Testis (tissue), 3 donors: ENCODE results near the gene PLXND1. TPM values are rescaled to one million over a fixed set of nuclear protein-coding genes. Genes with fewer than 3 reads are reported as not detected.

Experiments
- DNase-seq: peaks from one replicate; pipeline ENCODE4 v3.0.0-alpha.2; 2019
- H3K27ac ChIP-seq, 2 donors: fragments of 200-600 bp; sonication (generic); one replicate each; pipeline ENCODE4 v1.5.1; 2019
- H3K27me3 ChIP-seq: fragments of 200-600 bp; sonication (generic); one replicate; pipeline ENCODE4 v1.5.1; 2019
- H3K36me3 ChIP-seq: fragments of 200-600 bp; sonication (generic); one replicate; pipeline ENCODE4 v1.5.1; 2017; ENCODE audit warnings: low read depth; ENCODE audit errors: missing control alignments
- H3K4me1 ChIP-seq: fragments of 200-600 bp; sonication (generic); one replicate; pipeline ENCODE4 v1.5.1; 2019
- H3K4me3 ChIP-seq, 2 donors: fragments of 200-600 bp; sonication (generic); one replicate each; pipeline ENCODE4 v1.5.1; 2017 to 2019
- H3K9me3 ChIP-seq: fragments of 200-600 bp; sonication (generic); one replicate; pipeline ENCODE4 v1.5.1; 2017
- CTCF ChIP-seq, 3 experiments: fragments of 450-650 bp in 2 of 3; fragments of 200-600 bp in 1 of 3; sonication (generic) in 1 of 3; IDR thresholded peaks; one replicate each; pipeline ENCODE4 v1.5.1; 2016 to 2019; ENCODE audit warnings: antibody characterized with exemption in 3 of 3, mild to moderate bottlenecking in 2 of 3, moderate library complexity in 1 of 3
- POLR2A ChIP-seq: fragments of 450-650 bp; IDR thresholded peaks from one replicate; pipeline ENCODE4 v1.6.1; 2017; ENCODE audit warnings: antibody characterized with exemption, mild to moderate bottlenecking, moderate library complexity
- WGBS, 2 donors: methylation state at CpG; one replicate each; pipeline ENCODE4 v1.1.5; 2018; 5-methylcytosine and 5-hydroxymethylcytosine counted together
- intact Hi-C: fragments of 100-400 bp; cut with DNase I; formaldehyde crosslinking; loops from one replicate; pipeline ENCODE4 v1.15.1; 2023; ENCODE audit warnings: low total_unique reads
- polyA plus RNA-seq: library from polyadenylated mRNA; stranded (reverse); fragments of 350-450 nt; fragmentation: Illumina TruSeq; extraction: RNeasy Lipid Tissue Mini Kit (QIAGEN cat#74804); gene quantifications from one replicate; pipeline ENCODE4 v1.2.3, GENCODE V29; 2014; ENCODE audit warnings: low read depth, low replicate concordance; ENCODE audit not compliant: insufficient read depth
- total RNA-seq, 2 donors: library from RNA; depleted of rRNA; stranded (reverse); fragments of >200 nt; gene quantifications; one replicate each; pipeline ENCODE4 v1.2.3, GENCODE V29; 2016

PLXND1 gene
- total and polyA plus RNA-seq, 3 donors from 2014 or later = 50.2 to 87.8 (median 69.2) TPM

- Histone ChIP-seq H3K27ac (peak overlapping the region; percentile 55 to 68), H3K4me1 (peaks cover 16% of the 10 kb centered on the region), H3K9me3 (no peaks in the 10 kb centered on the region), H3K4me3 (no peak overlapping the region), H3K36me3 (no peaks in the 10 kb centered on the region), H3K27me3 (no peaks in the 10 kb centered on the region)
- WGBS, 2 donors = 74 to 84% methylated on average over 11 to 18 of the region's 18 CpGs
- TF ChIP-seq CTCF (IDR thresholded peaks at IDR 0.05) (no peak), POLR2A (no peak)
- peak; percentile 53 for DNase-seq
- intact Hi-C loops = no loop called here
Measured at GRCh38 chr3:129576514-129577352, 29.7 kb downstream of the PLXND1 start.

GRCh38 chr3:129575997-129576384, 30.5 kb downstream of the PLXND1 start:
- Histone ChIP-seq H3K27ac (peak overlapping the region in 1 of 2 donors; percentile 50), H3K27me3 (no peaks in the 10 kb centered on the region), H3K4me3 (no peak overlapping the region), H3K36me3 (no peaks in the 10 kb centered on the region), H3K9me3 (no peaks in the 10 kb centered on the region), H3K4me1 (peaks cover 16% of the 10 kb centered on the region)
- WGBS, 2 donors = 82 to 88% methylated on average over 10 of the region's 10 CpGs
- no peak for DNase-seq
- intact Hi-C loops = no loop called here
- TF ChIP-seq CTCF (IDR thresholded peaks at IDR 0.05) (no peak), POLR2A (no peak)

- Histone ChIP-seq H3K9me3 (no peaks in the 10 kb centered on the region), H3K27ac (no peak overlapping the region), H3K27me3 (no peaks in the 10 kb centered on the region), H3K4me1 (peaks cover 16% of the 10 kb centered on the region), H3K36me3 (no peaks in the 10 kb centered on the region), H3K4me3 (no peak overlapping the region)
- intact Hi-C loops = no loop called here
- WGBS, 2 donors = 90 to 93% methylated on average over 18 to 19 of the region's 19 CpGs
- DNase-seq = no peak
- TF ChIP-seq CTCF (IDR thresholded peaks at IDR 0.05) = no peak
- no peak for TF ChIP-seq POLR2A
Measured at GRCh38 chr3:129575233-129575996, 31.1 kb downstream of the PLXND1 start.

GRCh38 chr3:129574206-129574605, 32.3 kb downstream of the PLXND1 start:
- no peaks in the 10 kb centered on the region for H3K27me3 ChIP-seq
- no peak for DNase-seq
- TF ChIP-seq POLR2A (no peak), CTCF (IDR thresholded peaks at IDR 0.05) (no peak)
- peaks cover 16% of the 10 kb centered on the region for H3K4me1 ChIP-seq
- H3K27ac ChIP-seq = no peak overlapping the region
- H3K36me3 ChIP-seq = no peaks in the 10 kb centered on the region
- H3K4me3 ChIP-seq = no peak overlapping the region
- 95 to 100% methylated on average over 3 to 24 of the region's 24 CpGs for WGBS, 2 donors
- intact Hi-C loops = no loop called here
- no peaks in the 10 kb centered on the region for H3K9me3 ChIP-seq
